Hypothalamus (tissue), 51 donors: ENCODE data around the gene CD48.

Experiments used
- DNase-seq, 51 donors: peaks; one replicate each; lab custom pipeline; 2025; lab: John Stamatoyannopoulos, UW

The CD48 gene

GRCh38 chr1:160638540-160638857, 73.1 kb downstream of the CD48 start:
- DNase-seq: no peak

GRCh38 chr1:160637821-160638539, 73.6 kb downstream of the CD48 start:
- no peak for DNase-seq

GRCh38 chr1:160637065-160637464, 74.6 kb downstream of the CD48 start:
- DNase-seq: no peak

GRCh38 chr1:160636547-160636946, 75.1 kb downstream of the CD48 start:
- no peak for DNase-seq

- no peak for DNase-seq
These were observed 75.5 kb downstream of the CD48 start for GRCh38 chr1:160636076-160636475.

GRCh38 chr1:160634543-160635491, 76.8 kb downstream of the CD48 start:
- peak in 1 of 51 donors; percentile 35 for DNase-seq

- DNase-seq: no peak
These were observed 78.2 kb downstream of the CD48 start for GRCh38 chr1:160633330-160633903.

GRCh38 chr1:160631983-160632625, 79.5 kb downstream of the CD48 start:
- DNase-seq: no peak

GRCh38 chr1:160630523-160631451, 80.8 kb downstream of the CD48 start:
- no peak for DNase-seq

GRCh38 chr1:160629286-160630210, 82.1 kb downstream of the CD48 start:
- DNase-seq: peak in 14 of 51 donors; percentile 3 to 20 (median 8)

- no peak for DNase-seq
These were observed 82.8 kb downstream of the CD48 start for GRCh38 chr1:160628799-160629263.
